ENCODE data around the gene HLA-DQB2.

DNA sequence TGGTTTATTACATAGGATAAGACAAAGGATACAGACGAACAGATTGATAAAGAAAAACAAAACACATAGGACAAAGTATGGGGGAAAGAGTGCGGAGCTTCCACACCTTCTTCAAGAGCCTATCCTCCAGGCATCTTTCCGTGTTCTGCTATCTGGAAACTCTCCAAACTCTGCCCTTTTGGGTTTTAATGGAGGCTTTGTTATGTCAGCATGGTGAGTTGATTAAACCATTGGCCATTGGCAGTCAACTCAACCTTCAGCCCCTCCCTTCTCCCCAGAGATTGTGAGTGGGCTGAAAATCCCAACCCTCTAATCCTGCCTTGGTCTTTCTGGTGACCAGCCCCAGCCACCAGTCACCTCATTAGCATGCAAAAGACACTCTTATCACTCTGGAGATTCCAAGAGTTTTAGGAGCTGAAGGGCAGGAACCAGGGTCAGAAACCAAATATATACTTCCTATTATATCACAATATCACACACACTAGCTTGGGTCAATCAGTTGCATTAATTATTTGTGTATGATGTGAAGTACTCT lies 29.6 kb upstream of the HLA-DQB2 start:
- TF ChIP-seq, protein P1, sequence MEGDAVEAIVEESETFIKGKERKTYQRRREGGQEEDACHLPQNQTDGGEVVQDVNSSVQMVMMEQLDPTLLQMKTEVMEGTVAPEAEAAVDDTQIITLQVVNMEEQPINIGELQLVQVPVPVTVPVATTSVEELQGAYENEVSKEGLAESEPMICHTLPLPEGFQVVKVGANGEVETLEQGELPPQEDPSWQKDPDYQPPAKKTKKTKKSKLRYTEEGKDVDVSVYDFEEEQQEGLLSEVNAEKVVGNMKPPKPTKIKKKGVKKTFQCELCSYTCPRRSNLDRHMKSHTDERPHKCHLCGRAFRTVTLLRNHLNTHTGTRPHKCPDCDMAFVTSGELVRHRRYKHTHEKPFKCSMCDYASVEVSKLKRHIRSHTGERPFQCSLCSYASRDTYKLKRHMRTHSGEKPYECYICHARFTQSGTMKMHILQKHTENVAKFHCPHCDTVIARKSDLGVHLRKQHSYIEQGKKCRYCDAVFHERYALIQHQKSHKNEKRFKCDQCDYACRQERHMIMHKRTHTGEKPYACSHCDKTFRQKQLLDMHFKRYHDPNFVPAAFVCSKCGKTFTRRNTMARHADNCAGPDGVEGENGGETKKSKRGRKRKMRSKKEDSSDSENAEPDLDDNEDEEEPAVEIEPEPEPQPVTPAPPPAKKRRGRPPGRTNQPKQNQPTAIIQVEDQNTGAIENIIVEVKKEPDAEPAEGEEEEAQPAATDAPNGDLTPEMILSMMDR (IDR thresholded peaks at IDR 0.05; ENCODE audit: poor library complexity): no peak
- no peak for TF ChIP-seq EZH2phosphoT487 (IDR thresholded peaks at IDR 0.05; ENCODE audit: low read depth, severe bottlenecking, unreplicated experiment)
